Mucosa of stomach (tissue), 1 donor: ENCODE results near the gene NDUFB7.
"Not testable (repeated sequence)": the region's sequence is repeated elsewhere in the genome, so short reads cannot be mapped to it uniquely, and the experiment has no call there.

Experiments used
- H3K27me3 ChIP-seq: one replicate; pipeline ENCODE4 v1.7.0; 2013; ENCODE audit warnings: mild to moderate bottlenecking, low read length; ENCODE audit not compliant: control insufficient read depth, insufficient read depth
- H3K36me3 ChIP-seq: one replicate; pipeline ENCODE4 v1.7.0; 2013; ENCODE audit warnings: low read length; ENCODE audit not compliant: control insufficient read depth, insufficient read depth
- H3K4me1 ChIP-seq: one replicate; pipeline ENCODE4 v1.7.0; 2013; ENCODE audit warnings: mild to moderate bottlenecking, low read length; ENCODE audit not compliant: control insufficient read depth, insufficient read depth
- H3K4me3 ChIP-seq: one replicate; pipeline ENCODE4 v1.7.0; 2013; ENCODE audit warnings: low read length
- H3K9ac ChIP-seq: one replicate; pipeline ENCODE4 v1.7.0; 2013; ENCODE audit warnings: mild to moderate bottlenecking, low read length, moderate library complexity
- H3K9me3 ChIP-seq: one replicate; pipeline ENCODE4 v1.7.0; 2013; ENCODE audit warnings: mild to moderate bottlenecking, low read length, moderate library complexity; ENCODE audit not compliant: control insufficient read depth
- donor health status: Pancreatic carcinoma.

Gene NDUFB7

GRCh38 chr19:14571695-14572490 is at the start of gene NDUFB7:
Gene NDUFB7 (minus strand): TSS chr19:14572066. CDS start chr19:14572000, 66 bp downstream.
- H3K27me3 ChIP-seq = no peaks in the 10 kb centered on the region
- H3K4me3 ChIP-seq = peak within 1 kb of the TSS; percentile 99
- peaks cover 20% of the 10 kb centered on the region for H3K4me1 ChIP-seq
- H3K36me3 ChIP-seq = no peaks in the 10 kb centered on the region
- peak within 1 kb of the TSS; percentile 92 for H3K9ac ChIP-seq
- no peaks in the 10 kb centered on the region for H3K9me3 ChIP-seq

DNA sequence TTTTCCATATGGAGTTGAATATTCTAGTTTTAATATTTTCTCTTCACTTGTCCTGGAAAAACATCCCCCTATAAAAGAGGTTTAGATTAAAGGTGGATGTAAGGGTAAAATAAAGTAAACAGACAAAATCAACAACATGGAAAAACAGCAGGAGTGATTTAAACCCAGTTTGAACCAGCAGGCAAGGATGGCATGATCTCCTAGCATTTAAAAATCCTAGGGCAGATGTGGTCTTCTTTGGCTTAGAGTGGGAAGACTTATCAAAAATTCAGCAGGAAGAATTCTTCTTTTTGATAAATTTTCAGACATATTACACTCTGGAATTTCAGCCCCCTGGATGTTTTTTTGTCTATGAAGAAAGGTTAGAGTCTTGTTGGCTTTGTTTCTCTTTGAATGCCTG is 47.5 kb upstream of the NDUFB7 start:
- Histone ChIP-seq H3K9ac (no peak overlapping the region), H3K27me3 (no peaks in the 10 kb centered on the region), H3K36me3 (no peaks in the 10 kb centered on the region), H3K4me1 (no peaks in the 10 kb centered on the region), H3K4me3 (no peak overlapping the region), H3K9me3 (no peaks in the 10 kb centered on the region)

DNA sequence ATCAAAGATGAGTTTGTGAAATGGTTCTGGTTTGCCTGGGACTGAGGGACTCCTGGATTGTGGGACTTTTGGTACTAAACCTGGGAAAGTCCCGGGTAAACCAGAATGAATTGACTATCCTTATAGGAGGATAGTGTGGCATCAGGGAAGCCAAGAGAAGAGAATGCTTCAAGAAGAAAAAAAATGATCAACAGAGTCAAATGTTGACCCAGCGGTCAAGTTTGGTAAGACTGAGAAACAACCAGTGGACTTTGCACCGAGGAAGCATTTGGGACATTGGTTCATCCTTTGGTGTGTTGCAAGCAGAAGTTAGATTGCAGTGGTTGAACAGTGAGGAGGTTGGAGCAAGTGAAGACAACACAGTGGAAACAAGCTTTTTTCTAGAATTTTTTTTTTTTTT is 44.5 kb upstream of the NDUFB7 start:
- H3K27me3 ChIP-seq = no peaks in the 10 kb centered on the region
- no peaks in the 10 kb centered on the region for H3K36me3 ChIP-seq
- no peaks in the 10 kb centered on the region for H3K9me3 ChIP-seq
- H3K9ac ChIP-seq = no peak overlapping the region
- H3K4me3 ChIP-seq = no peak overlapping the region
- H3K4me1 ChIP-seq = no peaks in the 10 kb centered on the region

GRCh38 chr19:14615623-14616022 is 43.8 kb upstream of the NDUFB7 start:
- Histone ChIP-seq H3K9ac (no peak overlapping the region), H3K27me3 (no peaks in the 10 kb centered on the region), H3K36me3 (no peaks in the 10 kb centered on the region), H3K9me3 (no peaks in the 10 kb centered on the region), H3K4me3 (no peak overlapping the region), H3K4me1 (no peaks in the 10 kb centered on the region)

DNA sequence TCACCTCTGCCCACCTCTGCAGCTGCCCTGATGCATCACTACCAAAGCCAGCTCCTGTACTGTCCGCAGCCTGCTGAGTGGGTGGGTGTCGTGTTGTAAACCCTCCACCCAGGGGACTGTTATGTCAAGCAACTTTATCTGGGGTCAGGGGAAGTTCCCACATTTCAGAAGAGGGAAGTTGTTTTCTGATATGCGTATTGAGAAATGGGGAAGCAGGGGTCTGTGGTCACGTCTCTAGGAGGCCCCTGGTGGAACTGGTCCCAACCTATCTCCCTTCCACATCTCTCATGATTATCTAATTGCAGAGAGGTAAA is 42.2 kb upstream of the NDUFB7 start:
- H3K9ac ChIP-seq = no peak overlapping the region
- no peaks in the 10 kb centered on the region for H3K36me3 ChIP-seq
- H3K4me3 ChIP-seq = no peak overlapping the region
- no peaks in the 10 kb centered on the region for H3K9me3 ChIP-seq
- H3K4me1 ChIP-seq = no peaks in the 10 kb centered on the region
- H3K27me3 ChIP-seq = no peaks in the 10 kb centered on the region

GRCh38 chr19:14613399-14614098 is 41.7 kb upstream of the NDUFB7 start:
- not testable (repeated sequence) for H3K4me1 ChIP-seq, H3K9ac ChIP-seq, H3K4me3 ChIP-seq, H3K36me3 ChIP-seq, H3K9me3 ChIP-seq, H3K27me3 ChIP-seq

DNA sequence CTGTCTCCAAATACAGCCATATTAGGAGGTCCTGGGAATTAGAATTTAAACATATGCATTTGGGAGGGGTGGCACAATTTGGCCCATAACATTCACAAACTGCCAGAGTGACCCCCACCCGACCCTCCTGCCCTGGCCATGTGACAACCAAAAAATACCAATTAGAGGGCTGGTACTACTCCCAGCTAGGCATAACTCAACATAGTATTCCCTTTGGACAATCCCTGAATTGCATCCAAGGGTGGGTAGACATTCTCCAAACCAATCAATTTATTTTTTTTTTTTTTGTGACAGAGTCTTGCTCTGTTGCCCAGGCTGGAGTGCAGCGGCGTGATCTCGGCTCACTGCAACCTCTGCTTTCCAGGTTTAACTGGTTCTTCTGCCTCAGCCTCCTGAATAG is 40.8 kb upstream of the NDUFB7 start:
- H3K4me3 ChIP-seq = no peak overlapping the region
- H3K36me3 ChIP-seq = no peaks in the 10 kb centered on the region
- H3K4me1 ChIP-seq = no peaks in the 10 kb centered on the region
- H3K9ac ChIP-seq = no peak overlapping the region
- H3K27me3 ChIP-seq = no peaks in the 10 kb centered on the region
- H3K9me3 ChIP-seq = no peaks in the 10 kb centered on the region

GRCh38 chr19:14612242-14612641 is 40.4 kb upstream of the NDUFB7 start:
- H3K4me3 ChIP-seq = not testable (repeated sequence)

DNA sequence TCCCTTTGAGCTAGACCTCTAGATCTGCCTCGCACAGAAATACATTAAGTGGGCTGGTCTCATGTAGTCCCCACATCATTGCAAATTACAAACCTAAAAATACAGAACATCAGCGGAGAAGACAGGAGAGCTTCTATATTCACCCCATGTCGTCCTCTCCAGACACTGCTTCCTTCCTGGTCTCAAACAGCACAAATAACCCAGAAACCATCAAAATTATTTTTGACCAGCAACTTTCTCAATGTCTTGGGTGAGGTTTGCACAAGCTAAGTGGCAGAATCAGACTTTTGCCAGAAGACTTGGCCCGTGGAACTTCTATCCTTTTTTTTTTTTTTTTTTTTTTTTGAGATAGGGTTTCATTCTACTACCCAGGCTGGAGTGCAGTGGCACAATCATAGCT is 39.2 kb upstream of the NDUFB7 start:
- no peaks in the 10 kb centered on the region for H3K36me3 ChIP-seq
- H3K4me3 ChIP-seq = no peak overlapping the region
- no peak overlapping the region for H3K9ac ChIP-seq
- H3K27me3 ChIP-seq = no peaks in the 10 kb centered on the region
- H3K9me3 ChIP-seq = no peaks in the 10 kb centered on the region
- no peaks in the 10 kb centered on the region for H3K4me1 ChIP-seq

More at GRCh38 chr19:14612242-14612641, 40.4 kb upstream of the NDUFB7 start:
- not testable (repeated sequence) for H3K36me3 ChIP-seq, H3K9me3 ChIP-seq, H3K4me1 ChIP-seq, H3K9ac ChIP-seq, H3K27me3 ChIP-seq

DNA sequence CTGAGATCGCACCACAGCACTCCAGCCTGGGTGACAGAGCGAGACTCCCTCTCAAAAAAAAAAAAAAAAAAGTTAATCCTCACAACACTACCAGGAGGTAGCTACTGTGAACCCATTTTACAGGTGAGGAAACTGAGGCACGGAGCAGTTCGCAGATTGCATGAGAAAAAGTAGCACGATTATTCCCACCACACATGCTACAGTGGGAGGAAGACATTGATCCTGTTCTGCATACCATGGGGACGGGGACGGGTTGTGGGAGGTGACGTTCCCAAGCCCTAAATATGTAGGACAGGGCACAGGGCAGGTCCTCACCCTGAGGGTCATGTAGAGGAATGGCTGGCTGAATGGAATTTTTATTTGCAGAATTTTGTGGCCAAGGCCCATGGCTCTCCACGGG is 34.8 kb upstream of the NDUFB7 start:
- H3K27me3 ChIP-seq = no peaks in the 10 kb centered on the region
- no peaks in the 10 kb centered on the region for H3K9me3 ChIP-seq
- H3K9ac ChIP-seq = no peak overlapping the region
- H3K4me1 ChIP-seq = no peaks in the 10 kb centered on the region
- H3K36me3 ChIP-seq = no peaks in the 10 kb centered on the region
- no peak overlapping the region for H3K4me3 ChIP-seq

GRCh38 chr19:14603990-14604387 is 32.1 kb upstream of the NDUFB7 start:
- H3K4me1 ChIP-seq = no peaks in the 10 kb centered on the region
- H3K9me3 ChIP-seq = no peaks in the 10 kb centered on the region
- H3K9ac ChIP-seq = no peak overlapping the region
- no peaks in the 10 kb centered on the region for H3K27me3 ChIP-seq
- no peaks in the 10 kb centered on the region for H3K36me3 ChIP-seq
- no peak overlapping the region for H3K4me3 ChIP-seq

DNA sequence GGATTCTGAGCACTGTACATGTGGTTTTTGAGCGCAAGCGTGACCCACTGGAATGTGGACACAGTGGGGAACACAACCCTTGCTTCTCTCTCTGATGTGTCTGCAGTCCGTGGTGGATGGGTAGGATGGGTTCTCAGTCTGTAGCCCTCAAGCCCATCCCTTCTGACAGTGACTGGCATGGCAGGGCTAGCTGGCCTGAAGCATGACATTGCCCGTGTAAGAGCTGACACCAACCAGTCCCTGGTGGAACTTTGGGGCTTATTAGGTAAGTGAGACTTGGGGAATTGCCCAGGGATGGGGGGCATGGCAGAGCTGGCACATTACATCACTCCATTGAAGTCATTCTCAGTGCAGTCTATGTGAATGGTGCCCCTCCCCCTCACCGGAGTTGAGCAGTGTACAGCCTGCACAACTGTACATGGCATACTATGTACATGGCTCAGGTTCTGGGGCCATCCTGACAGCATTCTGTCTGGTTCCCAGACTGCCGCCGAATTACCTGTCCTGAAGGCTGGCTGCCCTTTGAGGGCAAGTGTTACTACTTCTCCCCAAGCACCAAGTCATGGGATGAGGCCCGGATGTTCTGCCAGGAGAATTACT is 27.8 kb upstream of the NDUFB7 start:
- Histone ChIP-seq H3K9ac (no peak overlapping the region), H3K4me3 (no peak overlapping the region), H3K4me1 (no peaks in the 10 kb centered on the region), H3K9me3 (no peaks in the 10 kb centered on the region), H3K27me3 (no peaks in the 10 kb centered on the region), H3K36me3 (no peaks in the 10 kb centered on the region)
